ENCODE data around the gene ZBTB40. TPM values are rescaled to one million over a fixed set of nuclear protein-coding genes. Genes with fewer than 3 reads are reported as not detected.

ZBTB40 gene
- total and polyA plus RNA-seq, 2 experiments from 2014 or later: 7.3 to 18.1 TPM

DNA sequence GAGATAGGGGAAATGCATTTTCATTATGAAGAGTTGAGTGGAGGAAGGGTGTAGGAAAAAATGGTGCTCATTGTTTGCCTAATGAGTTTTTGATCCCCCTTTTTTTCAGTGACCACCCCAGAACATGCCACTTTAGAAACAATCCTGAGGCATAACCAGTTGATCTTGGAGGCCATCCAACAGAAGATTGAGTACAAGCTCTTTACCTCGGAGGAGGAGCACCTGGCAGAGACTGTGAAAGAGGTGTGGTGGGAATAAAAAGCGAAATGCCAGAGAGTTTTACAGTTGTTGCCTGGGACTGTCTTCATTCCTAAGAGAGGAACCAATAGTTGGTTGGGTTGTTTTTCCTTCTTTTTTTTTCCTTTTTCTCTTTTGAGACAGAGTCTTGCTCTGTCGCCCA is 57.3 kb downstream of the ZBTB40 start:
- H3K4me1 ChIP-seq (ENCODE audit: insufficient read depth): peaks cover 7% of the 10 kb centered on the region
- no peaks in the 10 kb centered on the region for H3K79me2 ChIP-seq
- TF ChIP-seq, protein P1, sequence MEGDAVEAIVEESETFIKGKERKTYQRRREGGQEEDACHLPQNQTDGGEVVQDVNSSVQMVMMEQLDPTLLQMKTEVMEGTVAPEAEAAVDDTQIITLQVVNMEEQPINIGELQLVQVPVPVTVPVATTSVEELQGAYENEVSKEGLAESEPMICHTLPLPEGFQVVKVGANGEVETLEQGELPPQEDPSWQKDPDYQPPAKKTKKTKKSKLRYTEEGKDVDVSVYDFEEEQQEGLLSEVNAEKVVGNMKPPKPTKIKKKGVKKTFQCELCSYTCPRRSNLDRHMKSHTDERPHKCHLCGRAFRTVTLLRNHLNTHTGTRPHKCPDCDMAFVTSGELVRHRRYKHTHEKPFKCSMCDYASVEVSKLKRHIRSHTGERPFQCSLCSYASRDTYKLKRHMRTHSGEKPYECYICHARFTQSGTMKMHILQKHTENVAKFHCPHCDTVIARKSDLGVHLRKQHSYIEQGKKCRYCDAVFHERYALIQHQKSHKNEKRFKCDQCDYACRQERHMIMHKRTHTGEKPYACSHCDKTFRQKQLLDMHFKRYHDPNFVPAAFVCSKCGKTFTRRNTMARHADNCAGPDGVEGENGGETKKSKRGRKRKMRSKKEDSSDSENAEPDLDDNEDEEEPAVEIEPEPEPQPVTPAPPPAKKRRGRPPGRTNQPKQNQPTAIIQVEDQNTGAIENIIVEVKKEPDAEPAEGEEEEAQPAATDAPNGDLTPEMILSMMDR (IDR thresholded peaks at IDR 0.05; ENCODE audit: poor library complexity): no peak
- TF ChIP-seq EZH2phosphoT487 (IDR thresholded peaks at IDR 0.05; ENCODE audit: low read depth, severe bottlenecking, unreplicated experiment): no peak
- TF ChIP-seq EZH2 (IDR thresholded peaks at IDR 0.05; ENCODE audit: borderline replicate concordance): no peak
- 77% methylated on average over 3 of the region's 3 CpGs for WGBS (ENCODE audit: low lambda C conversion rate, missing lambda C conversion rate)
- no peaks in the 10 kb centered on the region for H4K20me1 ChIP-seq (ENCODE audit: insufficient read depth, poor library complexity, severe bottlenecking)
- no peaks in the 10 kb centered on the region for H3K9me3 ChIP-seq (ENCODE audit: low read depth)
- DNase-seq (ENCODE audit: low spot score): no peak
- no peaks in the 10 kb centered on the region for H3K9me2 ChIP-seq (replicated peaks; ENCODE audit: insufficient read depth)
- H2AFZ ChIP-seq: no peak overlapping the region
- H3K36me3 ChIP-seq (replicated peaks; ENCODE audit: insufficient read depth, low read depth): no peaks in the 10 kb centered on the region
- no peak overlapping the region for H3K4me3 ChIP-seq
- H3K4me2 ChIP-seq: no peak overlapping the region
- no peaks in the 10 kb centered on the region for H3K27me3 ChIP-seq
- no peak overlapping the region for H3K27ac ChIP-seq

DNA sequence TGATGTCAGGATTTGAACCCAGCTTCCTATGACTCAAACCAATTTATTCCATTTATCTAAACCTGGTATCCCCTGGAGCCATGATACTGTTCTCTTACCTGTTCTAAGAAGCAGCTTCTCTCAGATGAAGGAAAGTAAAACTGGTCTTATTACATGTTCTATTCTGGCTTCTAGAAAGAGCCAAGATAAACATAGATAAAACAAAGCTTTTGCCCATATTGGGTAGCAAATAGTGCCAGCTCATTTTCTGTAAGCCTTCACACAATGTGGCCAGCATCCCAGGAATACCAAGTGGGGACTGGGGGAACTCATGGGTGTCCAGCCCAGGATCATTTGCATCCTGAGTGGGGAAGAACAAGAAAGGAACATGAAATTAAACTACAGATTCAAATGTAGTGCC is 58.2 kb downstream of the ZBTB40 start:
- Histone ChIP-seq H3K4me2 (no peak overlapping the region), H3K27ac (no peak overlapping the region), H3K9me3 (ENCODE audit: low read depth) (no peaks in the 10 kb centered on the region), H2AFZ (no peak overlapping the region), H3K27me3 (no peaks in the 10 kb centered on the region), H3K36me3 (replicated peaks; ENCODE audit: insufficient read depth, low read depth) (no peaks in the 10 kb centered on the region), H4K20me1 (ENCODE audit: insufficient read depth, poor library complexity, severe bottlenecking) (no peaks in the 10 kb centered on the region), H3K4me1 (ENCODE audit: insufficient read depth) (no peaks in the 10 kb centered on the region), H3K4me3 (no peak overlapping the region), H3K9me2 (replicated peaks; ENCODE audit: insufficient read depth) (no peaks in the 10 kb centered on the region), H3K79me2 (no peaks in the 10 kb centered on the region)
- TF ChIP-seq EZH2phosphoT487 (IDR thresholded peaks at IDR 0.05; ENCODE audit: low read depth, severe bottlenecking, unreplicated experiment) (no peak), EZH2 (IDR thresholded peaks at IDR 0.05; ENCODE audit: borderline replicate concordance) (no peak)
- TF ChIP-seq, protein P1 (IDR thresholded peaks at IDR 0.05; ENCODE audit: poor library complexity): no peak
- no peak for DNase-seq (ENCODE audit: low spot score)

DNA sequence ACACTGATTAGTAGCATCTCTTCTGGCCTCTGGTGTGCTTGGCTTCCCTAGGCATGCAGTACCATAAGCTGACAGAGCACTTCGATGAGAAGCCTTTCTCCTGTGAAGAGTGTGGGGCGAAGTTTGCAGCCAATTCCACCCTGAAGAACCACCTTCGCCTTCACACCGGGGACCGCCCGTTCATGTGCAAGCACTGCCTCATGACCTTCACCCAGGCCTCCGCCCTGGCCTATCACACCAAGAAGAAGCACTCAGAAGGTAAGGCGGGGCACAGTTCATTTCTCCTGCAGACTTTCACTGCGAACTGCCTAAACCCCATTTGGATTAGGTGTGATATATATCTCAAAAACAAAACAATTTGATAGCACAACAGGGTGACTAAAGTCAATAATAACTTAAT is 61.2 kb downstream of the ZBTB40 start:
- Histone ChIP-seq H3K4me1 (ENCODE audit: insufficient read depth) (no peaks in the 10 kb centered on the region), H3K79me2 (no peaks in the 10 kb centered on the region), H3K4me2 (no peak overlapping the region), H3K9me2 (replicated peaks; ENCODE audit: insufficient read depth) (no peaks in the 10 kb centered on the region), H3K27me3 (no peaks in the 10 kb centered on the region), H3K27ac (no peak overlapping the region), H2AFZ (no peak overlapping the region), H4K20me1 (ENCODE audit: insufficient read depth, poor library complexity, severe bottlenecking) (no peaks in the 10 kb centered on the region), H3K4me3 (no peak overlapping the region), H3K9me3 (ENCODE audit: low read depth) (no peaks in the 10 kb centered on the region), H3K36me3 (replicated peaks; ENCODE audit: insufficient read depth, low read depth) (no peaks in the 10 kb centered on the region)
- WGBS (ENCODE audit: low lambda C conversion rate, missing lambda C conversion rate): 98% methylated on average over 9 of the region's 9 CpGs
- DNase-seq (ENCODE audit: low spot score): no peak
- TF ChIP-seq EZH2 (IDR thresholded peaks at IDR 0.05; ENCODE audit: borderline replicate concordance) (no peak), EZH2phosphoT487 (IDR thresholded peaks at IDR 0.05; ENCODE audit: low read depth, severe bottlenecking, unreplicated experiment) (no peak)
- TF ChIP-seq, protein P1 (IDR thresholded peaks at IDR 0.05; ENCODE audit: poor library complexity): no peak

Measured in hepatocyte (in vitro differentiated cells).